SU-DHL-6 (cell line): ENCODE results near the gene SPRY2.

ENCODE experiments used
- H2AFZ ChIP-seq: fragments of 200-600 bp; sonication (generic); 2 replicates; pipeline ENCODE4 v1.6.1; 2014; ENCODE audit warnings: low read depth, mild to moderate bottlenecking, moderate library complexity, mixed read lengths, antibody characterized with exemption, low read length; ENCODE audit not compliant: severe bottlenecking
- H3F3A ChIP-seq: fragments of 200-600 bp; shearing (Covaris generic); 2 replicates; pipeline ENCODE4 v1.6.0; 2016; ENCODE audit warnings: antibody characterized with exemption, mild to moderate bottlenecking; ENCODE audit not compliant: insufficient read depth
- H3K27ac ChIP-seq: fragments of 200-600 bp; sonication (generic); 2 replicates; pipeline ENCODE4 v1.5.1; 2016; ENCODE audit warnings: low read depth, mild to moderate bottlenecking, low read length, moderate library complexity, mixed read lengths
- H3K27me3 ChIP-seq: fragments of 200-600 bp; sonication (generic), shearing (Covaris generic); 2 replicates; pipeline ENCODE4 v1.6.0; 2014; ENCODE audit warnings: mild to moderate bottlenecking, low read length
- H3K36me3 ChIP-seq: fragments of 200-600 bp; sonication (generic); 2 replicates; pipeline ENCODE4 v1.6.1; 2014; ENCODE audit warnings: mild to moderate bottlenecking, low read length, mixed read lengths
- H3K4me2 ChIP-seq: fragments of 300-600, 200-600 bp; shearing (Covaris generic), sonication (generic); 2 replicates; pipeline ENCODE4 v1.6.0; 2014; ENCODE audit warnings: low read length, low read depth, mild to moderate bottlenecking; ENCODE audit not compliant: poor library complexity, severe bottlenecking
- H3K4me3 ChIP-seq: fragments of 200-600 bp; sonication (generic); 2 replicates; pipeline ENCODE4 v1.5.1; 2014; ENCODE audit warnings: antibody characterized with exemption, low read length, mild to moderate bottlenecking, mixed read lengths; ENCODE audit not compliant: insufficient read depth, poor library complexity, severe bottlenecking
- H3K79me2 ChIP-seq: fragments of 200-600 bp; sonication (generic); 2 replicates; pipeline ENCODE4 v1.6.1; 2014; ENCODE audit warnings: mild to moderate bottlenecking, low read length, moderate library complexity; ENCODE audit not compliant: insufficient read depth
- H3K9ac ChIP-seq: fragments of 200-600 bp; sonication (generic); 2 replicates; pipeline ENCODE4 v1.7.0; 2014; ENCODE audit warnings: mild to moderate bottlenecking, low read length
- H3K9me2 ChIP-seq: fragments of 200-600 bp; sonication (generic); replicated peaks from 2 replicates; pipeline ENCODE4 v1.6.1; 2014; ENCODE audit warnings: low read length; ENCODE audit not compliant: insufficient read depth
- H3K9me3 ChIP-seq: fragments of 200-600 bp; sonication (generic); 2 replicates; pipeline ENCODE4 v1.6.1; 2014; ENCODE audit warnings: low read length, mixed read lengths; ENCODE audit not compliant: insufficient read depth
- H4K20me1 ChIP-seq: fragments of 200-600 bp; sonication (generic); 2 replicates; pipeline ENCODE4 v1.6.1; 2014; ENCODE audit warnings: low read depth, mild to moderate bottlenecking, antibody characterized with exemption, low read length, moderate library complexity, mixed read lengths
- EZH2phosphoT487 ChIP-seq: fragments of 200-600 bp; sonication (generic), shearing (Covaris generic); conservative IDR thresholded peaks from 2 replicates; pipeline ENCODE4 v1.6.1; 2018; ENCODE audit warnings: mild to moderate bottlenecking, antibody characterized with exemption, low read length, moderate library complexity, mixed read lengths
- TF ChIP-seq, protein P1 (sequence below): fragments of 200-600 bp; sonication (generic); IDR thresholded peaks from one replicate; pipeline ENCODE4 v1.5.1; 2017; ENCODE audit warnings: antibody characterized with exemption, mild to moderate bottlenecking, low read length, moderate library complexity; ENCODE audit not compliant: insufficient read depth, poor library complexity, severe bottlenecking

Gene SPRY2

DNA sequence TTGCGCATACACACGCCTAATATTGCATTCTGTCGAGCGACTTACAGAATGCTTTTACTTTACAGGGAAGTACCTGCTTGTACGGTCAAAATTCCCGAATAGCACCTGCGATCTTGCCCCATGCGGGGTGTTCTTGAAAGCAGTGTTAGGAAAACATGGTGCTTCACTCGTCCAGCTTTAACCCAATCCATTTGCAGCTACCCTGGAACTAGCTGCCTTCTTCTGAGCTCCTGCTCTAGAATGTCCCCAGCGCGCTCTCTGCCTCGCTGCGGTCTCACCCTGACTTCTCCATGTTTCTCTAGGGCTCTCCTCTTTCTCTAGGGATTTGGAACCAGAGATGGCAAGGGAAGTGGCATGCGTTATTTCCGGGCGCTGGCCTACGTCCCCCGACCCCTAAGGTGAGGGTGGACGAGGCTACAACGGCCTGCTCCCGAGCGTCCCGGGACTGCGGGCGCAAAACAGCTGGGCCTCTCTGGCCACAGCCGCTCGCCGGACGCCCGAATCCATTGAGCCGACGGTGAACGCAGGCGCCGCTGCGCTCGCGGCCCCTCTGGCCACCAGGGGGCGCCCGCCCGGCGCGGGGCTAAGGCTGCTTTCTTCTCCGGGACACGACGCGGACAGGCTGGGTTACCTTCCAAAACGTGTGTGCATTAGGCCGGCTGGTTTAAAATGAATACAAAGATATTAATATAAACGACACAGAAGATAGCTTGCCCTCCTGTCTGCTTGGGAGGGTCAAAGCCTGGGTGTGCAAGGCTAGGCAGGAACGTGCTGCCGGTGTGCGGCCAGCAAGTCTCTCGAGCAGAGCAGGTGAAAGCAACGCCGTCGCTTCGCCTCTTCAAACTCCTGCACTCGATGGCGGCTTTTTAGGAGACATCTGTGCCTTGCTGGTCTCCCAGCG lies 1.8 kb upstream of the SPRY2 start:
- H3K9ac ChIP-seq = no peak overlapping the region
- no peak overlapping the region for H3K4me2 ChIP-seq
- no peak for TF ChIP-seq EZH2phosphoT487
- TF ChIP-seq, protein P1, sequence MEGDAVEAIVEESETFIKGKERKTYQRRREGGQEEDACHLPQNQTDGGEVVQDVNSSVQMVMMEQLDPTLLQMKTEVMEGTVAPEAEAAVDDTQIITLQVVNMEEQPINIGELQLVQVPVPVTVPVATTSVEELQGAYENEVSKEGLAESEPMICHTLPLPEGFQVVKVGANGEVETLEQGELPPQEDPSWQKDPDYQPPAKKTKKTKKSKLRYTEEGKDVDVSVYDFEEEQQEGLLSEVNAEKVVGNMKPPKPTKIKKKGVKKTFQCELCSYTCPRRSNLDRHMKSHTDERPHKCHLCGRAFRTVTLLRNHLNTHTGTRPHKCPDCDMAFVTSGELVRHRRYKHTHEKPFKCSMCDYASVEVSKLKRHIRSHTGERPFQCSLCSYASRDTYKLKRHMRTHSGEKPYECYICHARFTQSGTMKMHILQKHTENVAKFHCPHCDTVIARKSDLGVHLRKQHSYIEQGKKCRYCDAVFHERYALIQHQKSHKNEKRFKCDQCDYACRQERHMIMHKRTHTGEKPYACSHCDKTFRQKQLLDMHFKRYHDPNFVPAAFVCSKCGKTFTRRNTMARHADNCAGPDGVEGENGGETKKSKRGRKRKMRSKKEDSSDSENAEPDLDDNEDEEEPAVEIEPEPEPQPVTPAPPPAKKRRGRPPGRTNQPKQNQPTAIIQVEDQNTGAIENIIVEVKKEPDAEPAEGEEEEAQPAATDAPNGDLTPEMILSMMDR = peak; percentile 18
- no peak overlapping the region for H3K4me3 ChIP-seq
- no peak overlapping the region for H2AFZ ChIP-seq
- H3K27me3 ChIP-seq = no peaks in the 10 kb centered on the region
- H3K9me3 ChIP-seq = no peaks in the 10 kb centered on the region
- H4K20me1 ChIP-seq = no peaks in the 10 kb centered on the region
- H3K27ac ChIP-seq = no peak overlapping the region
- H3F3A ChIP-seq = no peaks in the 10 kb centered on the region
- no peaks in the 10 kb centered on the region for H3K36me3 ChIP-seq
- H3K79me2 ChIP-seq = no peaks in the 10 kb centered on the region
- no peaks in the 10 kb centered on the region for H3K9me2 ChIP-seq

DNA sequence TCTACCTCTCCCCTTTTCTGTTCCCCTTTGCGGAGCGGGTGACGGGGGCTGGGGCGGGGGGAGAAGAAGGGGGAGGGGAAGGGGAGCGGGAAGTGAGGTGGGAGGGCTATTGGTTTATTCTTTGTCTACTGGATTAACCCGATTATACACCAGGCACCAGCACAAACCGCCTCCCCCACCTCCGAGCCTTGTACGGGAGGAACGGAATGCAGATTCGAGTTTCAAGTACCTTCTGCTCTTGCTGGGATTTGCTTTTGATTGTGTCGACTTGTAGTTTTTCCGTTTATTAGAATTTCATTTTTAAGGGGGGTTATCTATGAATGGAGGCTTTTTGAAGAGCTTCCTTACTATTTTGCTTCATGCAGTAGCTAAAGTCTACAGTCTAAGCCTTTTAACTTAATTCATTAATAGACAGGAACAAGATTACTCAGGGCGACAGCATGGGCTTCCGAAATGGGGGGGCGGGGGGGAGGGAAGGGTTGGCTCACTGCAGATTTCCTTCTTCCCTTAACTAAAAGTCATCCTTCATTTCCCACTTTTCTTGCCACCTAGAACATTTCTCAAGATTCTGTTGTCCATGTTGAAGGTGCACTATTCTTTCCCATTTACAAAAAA lies 937 bp upstream of the SPRY2 start:
- Histone ChIP-seq H3K9ac (no peak overlapping the region), H3K9me3 (no peaks in the 10 kb centered on the region), H3K79me2 (no peaks in the 10 kb centered on the region), H3F3A (no peaks in the 10 kb centered on the region), H3K4me3 (no peak overlapping the region), H3K27me3 (no peaks in the 10 kb centered on the region), H2AFZ (no peak overlapping the region), H3K9me2 (no peaks in the 10 kb centered on the region), H3K27ac (no peak overlapping the region), H4K20me1 (no peaks in the 10 kb centered on the region), H3K4me2 (no peak overlapping the region), H3K36me3 (no peaks in the 10 kb centered on the region)
- TF ChIP-seq, protein P1 = no peak
- no peak for TF ChIP-seq EZH2phosphoT487

DNA sequence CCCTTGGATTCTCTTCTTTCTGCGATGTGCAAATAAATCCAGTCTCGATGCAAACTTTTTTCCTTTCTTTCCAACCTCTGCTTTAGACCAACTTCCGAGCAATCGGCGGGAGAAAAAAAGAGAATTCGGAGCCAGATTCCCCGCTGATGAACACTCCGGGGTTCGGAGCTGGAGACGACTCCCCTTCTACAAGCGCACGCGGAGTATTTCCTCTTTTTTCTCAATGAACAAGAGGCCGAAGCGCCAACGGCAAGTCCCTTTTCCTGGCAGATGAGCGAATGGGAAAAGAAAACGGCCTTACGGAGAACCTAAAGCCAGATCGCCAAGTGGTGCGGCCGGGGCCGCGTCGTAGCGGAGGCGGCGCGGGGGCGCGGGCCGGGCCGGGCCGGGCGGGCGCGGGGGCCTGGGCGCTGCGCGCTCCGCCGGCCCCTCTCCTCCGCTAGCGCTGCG lies 250 bp downstream of the SPRY2 start:
- Histone ChIP-seq H3K9me3 (no peaks in the 10 kb centered on the region), H4K20me1 (no peaks in the 10 kb centered on the region), H2AFZ (no peak overlapping the region), H3K36me3 (no peaks in the 10 kb centered on the region), H3K4me2 (no peak overlapping the region), H3K79me2 (no peaks in the 10 kb centered on the region), H3K9ac (no peak overlapping the region), H3K4me3 (no peak overlapping the region), H3F3A (no peaks in the 10 kb centered on the region), H3K9me2 (no peaks in the 10 kb centered on the region), H3K27me3 (no peaks in the 10 kb centered on the region), H3K27ac (no peak overlapping the region)
- no peak for TF ChIP-seq EZH2phosphoT487
- TF ChIP-seq, protein P1 = no peak
